ENCODE data around the gene CCDC141.

DNA sequence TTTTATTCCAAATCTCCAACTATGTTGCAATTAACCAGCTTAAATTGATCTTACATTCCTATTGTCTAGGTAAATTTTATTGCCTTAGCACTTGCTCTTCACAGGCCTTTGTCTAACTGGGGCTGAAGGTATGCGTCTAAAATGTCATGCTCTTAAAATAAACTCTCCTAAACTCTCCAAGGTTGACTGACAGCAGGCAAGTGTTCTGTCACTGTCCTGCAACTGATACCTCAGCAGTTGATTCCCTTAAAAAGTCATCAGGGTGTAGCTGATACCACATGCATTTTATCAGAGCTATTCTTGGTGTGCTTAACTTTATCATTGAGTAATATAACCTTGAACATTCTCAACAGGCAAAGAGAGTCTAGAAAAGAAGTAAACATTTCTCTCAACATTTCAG lies 243.4 kb downstream of the CCDC141 start:
- TF ChIP-seq, protein P1, sequence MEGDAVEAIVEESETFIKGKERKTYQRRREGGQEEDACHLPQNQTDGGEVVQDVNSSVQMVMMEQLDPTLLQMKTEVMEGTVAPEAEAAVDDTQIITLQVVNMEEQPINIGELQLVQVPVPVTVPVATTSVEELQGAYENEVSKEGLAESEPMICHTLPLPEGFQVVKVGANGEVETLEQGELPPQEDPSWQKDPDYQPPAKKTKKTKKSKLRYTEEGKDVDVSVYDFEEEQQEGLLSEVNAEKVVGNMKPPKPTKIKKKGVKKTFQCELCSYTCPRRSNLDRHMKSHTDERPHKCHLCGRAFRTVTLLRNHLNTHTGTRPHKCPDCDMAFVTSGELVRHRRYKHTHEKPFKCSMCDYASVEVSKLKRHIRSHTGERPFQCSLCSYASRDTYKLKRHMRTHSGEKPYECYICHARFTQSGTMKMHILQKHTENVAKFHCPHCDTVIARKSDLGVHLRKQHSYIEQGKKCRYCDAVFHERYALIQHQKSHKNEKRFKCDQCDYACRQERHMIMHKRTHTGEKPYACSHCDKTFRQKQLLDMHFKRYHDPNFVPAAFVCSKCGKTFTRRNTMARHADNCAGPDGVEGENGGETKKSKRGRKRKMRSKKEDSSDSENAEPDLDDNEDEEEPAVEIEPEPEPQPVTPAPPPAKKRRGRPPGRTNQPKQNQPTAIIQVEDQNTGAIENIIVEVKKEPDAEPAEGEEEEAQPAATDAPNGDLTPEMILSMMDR (IDR thresholded peaks at IDR 0.05): no peak
- TF ChIP-seq POLR2A (IDR thresholded peaks at IDR 0.05): peak; percentile 47 to 70
